HG03066 (cell line): ENCODE results near the gene ENAH.
"Not testable (repeated sequence)": the region's sequence is repeated elsewhere in the genome, so short reads cannot be mapped to it uniquely, and the experiment has no call there.

Experiments used
- ATAC-seq: cut with Tn5 transposase; IDR thresholded peaks from one replicate; pipeline ENCODE4 v1.9.1; 2021; ENCODE audit warnings: low read depth; ENCODE audit not compliant: unreplicated experiment

The ENAH gene

DNA sequence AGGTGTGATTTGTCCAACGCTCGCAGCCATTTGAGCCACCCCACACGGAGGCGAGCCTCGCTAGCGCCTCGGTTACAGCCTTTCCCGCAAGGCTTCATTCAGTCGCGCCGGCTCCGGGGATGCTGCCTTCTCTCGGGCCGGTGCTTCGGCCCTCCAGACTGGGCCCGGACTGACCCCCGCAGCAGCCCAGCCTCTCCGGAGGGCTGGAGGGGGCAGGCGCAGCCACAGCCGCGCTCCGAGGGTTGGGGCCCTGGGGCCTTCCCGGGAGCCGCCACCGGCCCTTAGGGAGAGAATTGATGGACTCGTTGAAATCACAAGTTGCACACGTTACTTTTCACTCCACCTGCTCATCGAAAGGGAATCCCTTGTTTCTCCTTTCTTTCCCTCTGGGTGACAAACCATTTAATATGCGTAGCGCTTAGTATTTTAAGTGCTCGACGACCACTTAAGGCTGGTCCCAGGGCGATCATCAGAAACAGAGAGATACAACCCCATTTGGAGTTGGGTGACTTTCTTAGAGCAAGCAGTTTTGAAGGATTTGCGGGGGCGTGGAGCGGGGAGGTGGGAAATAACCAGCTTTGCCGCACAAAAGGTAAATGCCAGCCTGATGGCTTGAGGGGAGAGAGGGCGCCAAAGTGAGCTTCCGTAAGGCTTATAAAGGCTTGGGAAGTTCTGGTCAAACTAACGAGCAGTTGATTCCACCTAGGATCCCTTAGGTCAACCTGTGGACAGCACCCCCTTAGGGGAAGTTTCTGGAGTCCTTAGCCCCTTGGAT lies 24.6 kb upstream of the ENAH start:
- ATAC-seq, result no peak

DNA sequence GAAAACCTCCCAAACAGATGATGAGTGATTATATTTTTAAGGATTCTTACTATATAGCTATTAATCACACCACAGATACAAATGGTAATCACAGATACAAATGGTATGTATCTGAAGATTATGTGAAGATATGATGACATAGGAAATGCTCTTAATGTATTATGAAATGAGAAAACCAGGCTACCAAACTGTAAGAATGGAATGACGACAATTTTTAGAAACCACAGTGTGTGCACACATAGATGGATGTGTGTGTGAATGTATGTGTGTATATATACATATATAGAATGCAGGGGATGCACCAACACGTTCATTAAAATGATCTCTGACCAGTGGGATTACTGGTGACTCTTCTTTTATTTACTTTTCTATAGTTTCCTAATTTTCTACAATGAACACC lies 21.5 kb upstream of the ENAH start:
- no peak for ATAC-seq

DNA sequence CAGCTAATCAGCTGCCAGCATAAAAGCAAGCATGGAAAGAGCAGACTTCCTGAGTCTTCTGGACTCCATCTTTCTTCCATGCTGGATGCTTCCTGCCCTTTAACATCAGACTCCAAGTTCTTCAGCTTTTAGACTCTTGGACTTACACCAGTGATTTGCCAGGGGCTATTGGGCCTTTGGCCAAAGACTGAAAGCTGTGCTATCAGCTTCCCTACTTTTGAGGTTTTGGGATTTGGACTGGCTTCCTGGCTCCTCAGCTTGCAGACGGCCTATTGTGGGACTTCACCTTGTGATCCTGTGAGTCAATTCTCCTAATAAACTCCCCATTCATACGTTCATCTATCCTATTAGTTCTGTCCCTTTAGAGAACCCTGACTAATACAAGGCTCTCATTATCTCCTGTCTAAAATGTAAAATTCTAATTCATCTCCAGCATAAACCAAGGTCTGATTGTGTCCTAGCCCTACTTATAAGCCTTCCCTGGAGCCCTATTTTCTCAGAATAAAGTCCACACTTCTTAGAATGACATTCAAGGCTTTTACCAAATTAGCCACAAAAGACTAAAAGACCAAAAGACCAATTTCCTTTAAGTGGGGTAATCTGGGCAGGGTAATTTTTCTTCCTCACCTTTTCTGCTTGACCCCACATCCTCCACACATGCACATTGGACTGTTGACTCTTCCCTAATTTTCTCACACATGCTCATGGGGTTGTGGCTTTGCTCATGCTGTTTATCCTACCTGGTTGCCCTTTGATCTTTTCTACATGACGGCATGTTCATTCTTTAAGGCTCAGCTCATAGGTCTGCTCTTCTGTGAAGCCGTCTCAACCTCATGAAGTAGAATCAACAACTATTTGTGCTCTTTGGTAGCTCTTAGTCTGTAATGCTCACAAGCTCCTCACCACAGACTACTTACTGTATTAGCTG lies 18.1 kb upstream of the ENAH start:
- ATAC-seq, result no peak

DNA sequence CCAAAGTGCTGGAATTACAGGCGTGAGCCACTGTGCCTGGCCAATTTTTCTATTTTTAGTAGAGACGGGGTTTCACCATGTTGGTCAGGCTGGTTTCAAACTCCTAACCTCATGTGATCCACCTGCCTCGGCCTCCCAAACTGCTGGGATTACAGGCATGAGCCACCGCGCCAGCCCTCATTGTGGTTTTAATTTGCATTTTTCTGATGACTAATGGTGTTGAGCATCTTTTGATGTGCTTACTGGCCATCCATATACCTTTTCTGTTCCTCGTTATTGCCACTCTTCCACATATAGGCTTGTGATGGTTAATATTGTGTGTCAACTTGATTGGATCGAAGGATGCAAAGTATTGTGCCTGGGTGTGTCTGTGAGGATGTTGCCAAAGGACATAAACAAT lies 17.4 kb upstream of the ENAH start:
- no peak for ATAC-seq

DNA sequence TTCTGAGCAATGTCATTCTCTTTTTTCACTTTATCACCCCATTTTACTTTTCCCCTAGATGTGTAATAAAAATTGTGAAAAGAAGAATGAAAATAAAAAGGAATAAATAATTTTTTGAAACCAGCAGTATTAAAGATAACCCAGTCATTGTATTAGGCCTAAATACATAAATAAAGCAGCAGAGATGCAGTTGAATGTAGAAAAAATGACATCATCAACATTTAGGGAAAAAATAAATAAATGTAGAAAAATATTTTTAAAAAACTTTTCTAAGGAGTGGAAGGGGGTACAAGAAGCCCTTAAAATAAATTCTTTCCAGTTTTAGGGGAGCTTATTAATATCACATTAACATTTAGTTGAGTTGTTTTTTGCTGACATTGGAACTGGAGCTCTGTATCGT lies 15.3 kb upstream of the ENAH start:
- no peak for ATAC-seq

DNA sequence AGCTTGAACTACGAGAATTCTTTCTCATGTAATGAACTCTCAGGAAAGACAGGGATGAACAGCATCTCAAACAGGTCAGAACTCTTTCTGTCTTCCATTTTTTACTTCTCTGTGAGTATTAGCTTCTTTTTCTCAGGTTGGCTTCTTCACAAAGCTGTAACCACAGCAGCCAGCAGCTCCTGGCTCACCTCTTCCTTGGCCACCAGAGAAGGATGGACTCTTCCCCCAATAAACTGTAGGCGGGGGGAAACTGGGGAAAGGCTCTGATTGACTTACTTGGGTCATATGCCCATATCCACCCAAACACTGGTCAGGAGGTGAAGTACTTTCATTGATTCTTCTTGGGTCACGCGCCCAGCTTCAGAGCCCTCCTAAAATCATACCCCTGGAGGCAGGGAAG lies 14.4 kb upstream of the ENAH start:
- no peak for ATAC-seq

DNA sequence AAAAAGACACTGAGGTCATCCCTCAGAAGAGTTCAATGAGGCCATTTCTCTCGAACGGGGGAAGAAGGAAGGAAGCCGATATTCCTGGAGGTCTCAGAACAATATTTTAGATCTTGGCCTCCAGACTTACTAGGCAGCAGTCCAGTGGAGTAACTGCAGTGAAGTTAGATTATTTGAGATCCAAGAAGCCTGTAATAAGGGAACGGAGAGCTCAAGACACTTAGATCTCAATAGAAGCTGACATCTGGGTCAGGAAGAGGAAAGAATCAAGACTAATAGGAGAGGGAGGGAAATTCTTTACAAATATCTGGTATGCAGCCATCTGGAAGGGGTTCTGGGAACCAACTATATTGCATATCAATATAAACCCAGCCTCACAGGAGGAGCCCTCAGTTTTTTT lies 13.6 kb upstream of the ENAH start:
- no peak for ATAC-seq

DNA sequence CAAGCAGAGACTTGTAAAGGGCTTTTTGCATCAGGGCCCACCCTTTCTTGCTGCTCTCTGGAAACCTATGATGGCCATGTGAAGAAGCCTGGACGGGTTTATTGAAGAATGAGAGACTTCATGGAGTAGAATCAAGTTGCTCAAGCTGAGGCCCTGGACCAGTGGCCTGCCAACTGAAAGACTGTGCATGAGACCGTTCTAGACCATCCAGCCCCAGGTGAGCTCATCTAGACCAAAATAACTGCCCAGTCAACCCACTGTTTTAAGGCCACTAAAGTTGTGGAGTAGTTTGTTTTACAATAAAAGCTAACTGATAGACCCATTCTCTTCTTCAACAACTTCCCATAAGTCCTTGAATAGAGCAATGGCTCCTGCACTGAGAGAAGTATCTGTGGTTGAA lies 11.8 kb upstream of the ENAH start:
- ATAC-seq, result no peak

DNA sequence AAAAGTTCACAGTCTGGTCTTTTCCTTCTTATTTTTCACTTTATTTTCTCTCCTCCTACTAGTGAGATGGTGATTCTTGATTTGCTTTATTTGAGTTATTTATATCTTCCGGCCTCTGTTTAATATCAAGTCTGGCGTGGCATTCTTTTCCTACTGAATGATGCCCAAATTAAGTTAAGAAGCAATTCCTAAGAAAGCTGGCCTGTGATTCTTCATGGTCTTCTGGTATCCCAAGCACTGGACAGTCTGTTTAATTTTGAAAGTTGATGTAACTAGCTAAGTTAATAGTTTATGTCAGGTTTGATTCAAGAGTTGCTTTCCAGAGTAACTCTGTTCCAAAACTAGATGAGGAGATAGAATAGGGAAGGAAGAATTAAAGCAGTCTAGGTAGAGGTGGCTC lies 9.2 kb upstream of the ENAH start:
- no peak for ATAC-seq

DNA sequence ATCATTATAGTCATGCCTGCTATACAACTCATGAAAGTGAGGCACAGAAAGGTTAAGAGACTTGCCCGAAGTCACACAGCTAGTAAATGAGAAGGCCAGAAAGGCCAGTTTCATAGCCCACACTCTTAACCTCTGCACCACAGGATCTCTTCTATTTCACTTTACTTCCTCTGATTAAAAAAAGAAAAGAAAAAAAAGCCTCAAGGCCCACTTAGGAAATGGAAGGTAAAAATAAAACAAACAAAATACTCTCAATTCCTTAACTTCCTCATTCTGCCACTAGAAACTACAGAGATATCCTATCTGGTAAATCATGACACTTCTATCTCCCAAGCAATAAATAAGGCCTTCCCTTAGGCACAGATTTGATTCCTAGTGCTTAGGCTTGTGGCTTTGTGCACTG lies 7.6 kb upstream of the ENAH start:
- ATAC-seq, result no peak

DNA sequence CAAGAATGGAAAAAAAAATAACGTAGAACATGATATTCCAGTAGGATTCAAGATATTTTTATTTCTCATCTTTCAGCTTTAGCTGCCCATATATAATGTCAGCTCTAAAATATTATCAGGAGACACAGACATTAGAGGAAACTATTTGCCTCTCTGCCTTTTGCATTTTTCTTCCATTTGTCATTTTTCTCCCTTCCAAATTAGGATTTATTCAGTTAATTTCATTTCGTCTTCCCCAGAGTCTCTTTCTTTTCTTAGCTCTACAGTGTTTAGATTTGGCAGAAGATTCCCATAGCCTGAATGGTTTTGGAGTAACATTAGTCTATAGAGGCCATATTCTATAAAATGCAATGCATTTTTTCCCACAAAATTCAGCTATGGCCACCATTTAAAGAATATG lies 5.1 kb upstream of the ENAH start:
- no peak for ATAC-seq

DNA sequence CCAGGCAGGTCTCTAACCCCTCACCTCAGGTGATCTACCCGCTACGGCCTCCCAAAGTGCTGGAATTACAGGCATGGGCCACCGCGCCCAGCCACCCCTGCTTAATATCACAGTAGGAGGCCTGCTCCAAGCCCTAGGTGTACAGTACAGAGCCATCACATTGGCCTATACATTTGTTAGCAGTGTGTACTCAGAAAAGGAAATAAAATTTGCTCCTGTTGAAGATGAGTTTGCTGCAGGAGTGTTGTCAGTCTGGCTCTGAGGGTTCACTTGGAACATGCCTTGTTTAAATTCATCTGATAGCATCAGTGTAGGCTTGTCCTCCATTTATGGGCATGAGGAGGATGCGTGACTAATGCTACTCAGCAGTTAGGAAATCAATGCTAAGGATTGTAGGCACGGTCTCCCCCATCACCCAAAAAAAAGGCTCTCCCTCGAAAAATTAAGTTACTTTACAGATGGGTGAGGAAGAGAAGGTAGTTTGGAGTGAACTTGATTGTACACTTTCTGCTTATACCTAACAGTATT lies 4.6 kb upstream of the ENAH start:
- ATAC-seq, result no peak

DNA sequence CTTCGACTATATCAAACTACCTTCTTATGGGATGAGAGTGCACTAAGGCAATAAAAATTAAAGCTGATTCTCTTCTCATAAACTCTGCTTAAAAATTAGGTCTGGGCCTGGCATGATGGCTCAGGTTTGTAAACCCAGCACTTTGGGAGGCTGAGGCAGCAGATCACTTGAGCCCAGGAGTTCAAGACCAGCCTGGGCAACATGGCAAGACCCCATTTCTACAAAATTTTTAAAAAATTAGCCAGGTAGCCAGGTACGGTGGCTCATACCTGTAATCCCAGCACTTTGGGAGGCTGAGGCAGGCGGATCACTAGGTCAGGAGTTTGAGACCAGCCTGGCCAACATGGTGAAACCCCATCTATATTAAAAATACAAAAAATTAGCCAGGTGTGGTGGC lies 3.3 kb upstream of the ENAH start:
- ATAC-seq, result not testable (repeated sequence)

DNA sequence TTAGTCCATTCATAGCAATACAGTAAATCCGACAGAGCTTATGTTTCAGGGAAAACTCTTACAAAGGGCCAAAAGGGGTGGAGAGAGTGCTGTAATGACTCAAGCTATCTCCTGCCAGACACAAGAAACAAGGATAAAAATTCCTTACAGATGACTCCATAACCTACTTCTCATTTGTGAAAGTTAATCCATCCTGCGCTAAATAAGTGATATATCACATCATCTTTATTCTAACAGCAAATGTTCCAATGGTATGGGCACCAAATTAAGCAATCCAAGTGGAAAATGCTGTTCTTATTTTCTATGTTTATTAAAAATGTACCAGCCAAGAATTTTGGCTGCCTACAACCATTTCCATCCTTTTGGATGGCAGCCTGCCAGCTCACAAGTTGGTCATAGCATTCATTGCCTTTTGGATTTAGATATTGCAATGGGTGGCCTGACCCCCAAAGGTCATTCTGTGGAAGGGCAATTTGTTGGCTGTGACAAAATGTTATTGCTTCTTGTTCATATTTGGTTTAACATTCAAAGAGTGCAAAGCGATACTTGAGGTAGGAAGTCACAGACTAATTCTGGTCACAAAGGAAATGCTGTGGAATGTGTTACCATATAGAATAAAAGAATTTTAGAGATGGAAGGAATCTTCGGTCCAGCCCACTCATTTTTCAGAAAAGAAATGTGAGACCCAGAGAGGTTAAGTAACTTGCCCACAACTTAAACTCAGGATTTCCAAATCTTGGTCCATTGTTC lies 2.8 kb upstream of the ENAH start:
- no peak for ATAC-seq

DNA sequence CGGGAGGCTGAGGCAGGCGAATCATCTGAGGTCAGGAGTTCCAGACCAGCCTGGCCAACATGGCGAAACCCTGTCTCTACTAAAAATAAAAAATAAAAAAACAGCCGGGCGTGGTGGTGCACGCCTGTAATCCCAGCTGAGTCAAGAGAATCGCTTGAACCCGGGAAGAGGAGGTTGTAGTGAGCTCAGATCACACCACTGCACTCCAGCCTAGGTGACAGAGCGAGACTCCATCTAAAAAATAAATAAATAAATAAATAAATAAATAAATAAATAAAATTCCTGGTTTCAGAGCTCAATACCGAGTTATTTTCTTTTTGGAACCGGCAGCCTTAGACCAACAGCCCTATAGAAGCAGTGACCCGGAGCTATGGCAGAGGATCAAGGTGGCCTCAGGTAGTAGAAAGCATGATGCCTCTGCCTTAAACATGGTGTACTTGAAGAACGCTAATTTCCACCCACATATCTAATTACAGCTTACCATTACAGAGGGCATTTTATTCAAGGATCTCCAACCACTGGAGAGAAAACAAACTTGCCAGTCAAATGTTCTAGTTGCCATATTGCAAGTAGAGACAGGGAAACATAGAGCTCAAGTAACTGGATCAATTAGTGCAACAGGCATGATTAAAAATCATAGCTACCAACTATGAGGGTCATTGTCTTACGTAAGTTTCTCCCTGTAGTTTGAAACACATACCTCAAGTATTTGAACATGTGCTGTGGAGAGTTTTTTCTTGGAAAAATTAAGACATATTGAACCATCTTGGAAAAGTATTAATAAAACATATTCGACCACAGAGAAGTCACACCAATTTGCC lies 2.0 kb upstream of the ENAH start:
- ATAC-seq, result no peak

DNA sequence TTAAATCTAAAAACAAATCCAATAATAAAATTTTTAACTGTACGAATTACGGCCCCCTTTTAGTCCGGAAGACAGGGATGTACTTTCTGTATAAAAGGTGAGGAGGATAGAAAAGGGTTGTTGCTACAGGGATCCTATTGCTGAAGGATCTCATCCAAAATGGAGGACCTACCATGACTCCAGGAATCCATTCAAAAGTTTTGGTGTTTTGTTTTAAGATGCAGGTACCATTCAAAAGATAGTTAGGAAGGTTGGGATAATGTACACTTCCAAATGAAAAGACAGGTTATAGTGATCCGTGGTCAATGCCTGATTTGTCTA lies 1.3 kb upstream of the ENAH start:
- no peak for ATAC-seq

DNA sequence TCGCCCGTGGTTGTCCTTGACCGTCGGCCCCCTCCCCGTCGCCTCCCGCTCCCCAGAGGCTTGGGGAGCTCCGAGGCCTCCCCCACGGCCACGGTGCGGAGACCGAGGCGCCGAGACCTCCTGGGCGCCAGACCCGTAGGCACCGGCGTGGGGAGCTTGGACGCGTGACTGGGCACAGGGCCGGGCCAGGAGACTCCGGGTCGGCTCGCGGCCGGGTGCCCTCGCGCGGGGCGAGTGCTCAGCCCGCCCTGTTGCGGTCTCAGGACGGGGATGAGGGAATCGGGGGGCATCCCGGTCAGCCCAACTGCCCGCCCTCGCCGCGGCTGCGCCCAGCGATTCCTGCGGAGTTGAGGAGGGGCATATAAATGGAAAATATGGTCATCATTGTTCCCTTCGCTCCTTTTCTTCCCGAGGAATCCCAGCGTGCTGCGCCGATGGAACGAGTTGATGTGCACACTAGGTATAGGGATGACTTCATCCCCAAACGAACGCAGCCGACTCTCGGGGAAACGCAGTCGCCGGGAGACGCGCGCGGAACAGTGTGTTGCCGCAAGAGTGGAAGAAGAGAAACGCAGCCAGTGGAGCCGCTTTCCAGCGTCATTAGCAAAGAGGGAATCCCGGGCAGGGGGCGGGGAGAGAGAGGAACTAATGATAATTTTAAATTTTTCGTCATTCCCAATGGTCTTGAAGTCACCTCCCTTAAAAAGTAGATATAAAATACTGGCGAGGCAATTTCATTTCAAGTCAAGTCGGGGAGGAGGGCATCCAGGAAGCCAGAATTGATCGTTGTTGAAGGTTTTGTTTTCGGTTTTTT lies 747 bp upstream of the ENAH start:
- no peak for ATAC-seq

DNA sequence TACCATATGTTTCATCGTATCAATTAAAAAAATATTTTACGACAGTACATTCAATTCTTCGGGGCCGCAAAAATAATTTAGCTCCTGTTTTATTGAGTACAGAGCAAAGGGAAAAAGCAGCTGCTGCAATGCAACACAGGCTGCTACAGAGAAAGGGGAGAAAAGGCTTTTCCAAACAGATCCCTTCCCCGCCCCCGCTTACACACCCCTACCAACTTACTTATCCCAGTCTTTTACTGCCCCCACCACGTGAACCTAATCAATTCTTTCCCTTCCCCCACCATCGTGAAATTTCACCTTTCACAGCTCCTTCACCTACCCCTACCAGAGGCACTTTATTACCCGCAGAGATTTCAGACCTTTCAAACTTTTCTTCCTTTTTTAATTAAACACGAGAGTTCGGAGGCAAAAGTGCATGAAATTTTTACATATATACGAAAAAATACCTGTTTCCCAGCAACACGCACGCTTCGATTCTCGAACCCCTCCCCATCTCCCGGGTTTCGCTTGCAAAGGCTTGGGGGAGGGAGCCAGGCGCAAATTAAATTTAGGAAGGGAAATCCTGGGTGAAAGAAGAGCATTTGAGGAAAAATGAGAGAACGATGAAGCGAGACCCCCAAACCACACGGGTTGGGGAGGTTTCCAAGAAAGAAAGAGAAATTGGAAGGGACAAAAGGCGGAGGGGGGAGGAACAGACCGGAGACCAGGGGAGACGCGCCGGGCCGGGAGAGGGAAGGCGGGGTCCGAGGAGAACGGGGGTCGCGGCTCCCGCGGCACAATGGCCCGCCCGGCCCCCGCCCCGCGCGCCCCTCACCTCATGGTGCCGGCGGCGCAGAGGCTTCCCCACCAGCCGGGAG lies 823 bp downstream of the ENAH start:
- ATAC-seq, result no peak
